ENCODE data around the gene GALC.

- TF ChIP-seq, protein P1, sequence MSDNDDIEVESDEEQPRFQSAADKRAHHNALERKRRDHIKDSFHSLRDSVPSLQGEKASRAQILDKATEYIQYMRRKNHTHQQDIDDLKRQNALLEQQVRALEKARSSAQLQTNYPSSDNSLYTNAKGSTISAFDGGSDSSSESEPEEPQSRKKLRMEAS (IDR thresholded peaks at IDR 0.05; ENCODE audit: insufficient read depth, insufficient read length), result no peak
- TF ChIP-seq, protein P2, sequence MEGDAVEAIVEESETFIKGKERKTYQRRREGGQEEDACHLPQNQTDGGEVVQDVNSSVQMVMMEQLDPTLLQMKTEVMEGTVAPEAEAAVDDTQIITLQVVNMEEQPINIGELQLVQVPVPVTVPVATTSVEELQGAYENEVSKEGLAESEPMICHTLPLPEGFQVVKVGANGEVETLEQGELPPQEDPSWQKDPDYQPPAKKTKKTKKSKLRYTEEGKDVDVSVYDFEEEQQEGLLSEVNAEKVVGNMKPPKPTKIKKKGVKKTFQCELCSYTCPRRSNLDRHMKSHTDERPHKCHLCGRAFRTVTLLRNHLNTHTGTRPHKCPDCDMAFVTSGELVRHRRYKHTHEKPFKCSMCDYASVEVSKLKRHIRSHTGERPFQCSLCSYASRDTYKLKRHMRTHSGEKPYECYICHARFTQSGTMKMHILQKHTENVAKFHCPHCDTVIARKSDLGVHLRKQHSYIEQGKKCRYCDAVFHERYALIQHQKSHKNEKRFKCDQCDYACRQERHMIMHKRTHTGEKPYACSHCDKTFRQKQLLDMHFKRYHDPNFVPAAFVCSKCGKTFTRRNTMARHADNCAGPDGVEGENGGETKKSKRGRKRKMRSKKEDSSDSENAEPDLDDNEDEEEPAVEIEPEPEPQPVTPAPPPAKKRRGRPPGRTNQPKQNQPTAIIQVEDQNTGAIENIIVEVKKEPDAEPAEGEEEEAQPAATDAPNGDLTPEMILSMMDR (IDR thresholded peaks at IDR 0.05; ENCODE audit: extremely low read depth in 1 of 2, insufficient read depth in 1 of 2, low read depth in 1 of 2, low read length in 2 of 2), result no peak
- no peak for TF ChIP-seq EZH2 (IDR thresholded peaks at IDR 0.05; ENCODE audit: borderline replicate concordance, low read depth, low read length, severe bottlenecking)
- no peak for TF ChIP-seq MYC (IDR thresholded peaks at IDR 0.05; ENCODE audit: low read depth, low read length)
- TF ChIP-seq POLR2AphosphoS5 (IDR thresholded peaks at IDR 0.05; ENCODE audit: insufficient read depth, low read depth, low read length), result no peak
- TF ChIP-seq JUN (IDR thresholded peaks at IDR 0.05; ENCODE audit: borderline replicate concordance, insufficient read depth, insufficient read length, low read depth), result no peak
- TF ChIP-seq POLR2A (IDR thresholded peaks at IDR 0.05; ENCODE audit: low read depth, low read length), result no peak
- TF ChIP-seq FOS (IDR thresholded peaks at IDR 0.05; ENCODE audit: borderline replicate concordance, insufficient read depth, low read length), result no peak
- no peak for TF ChIP-seq GATA2 (IDR thresholded peaks at IDR 0.05; ENCODE audit: insufficient read depth, insufficient read length, low read depth, low read length)
Measured at GRCh38 chr14:87916886-87917275, 76.1 kb downstream of the GALC start.

Data from endothelial cell of umbilical vein (primary cell).